Transverse colon (tissue), 4 donors: ENCODE results near the gene MBP.

ENCODE experiments used
- CTCF ChIP-seq, 5 experiments: fragments of 200-600 bp in 3 of 5; fragments of 450-650 bp in 2 of 5; sonication (generic) in 3 of 5; IDR thresholded peaks; 1 replicate in 2 of 5; 2 replicates in 3 of 5; pipeline ENCODE4 v1.5.1; 2016 to 2017; ENCODE audit warnings: antibody characterized with exemption in 5 of 5, inconsistent platforms in 3 of 5, mild to moderate bottlenecking in 2 of 5, moderate library complexity in 1 of 5
- POLR2A ChIP-seq: fragments of 450-650 bp; IDR thresholded peaks from one replicate; pipeline ENCODE4 v1.6.1; 2016; ENCODE audit warnings: antibody characterized with exemption, mild to moderate bottlenecking, moderate library complexity
- POLR2AphosphoS5 ChIP-seq, 3 donors: sonication (generic); formaldehyde crosslinking; IDR thresholded peaks; one replicate each; pipeline ENCODE4 v1.6.1; 2016; ENCODE audit warnings: antibody characterized with exemption in 3 of 3

- no peak for TF ChIP-seq CTCF (IDR thresholded peaks at IDR 0.05)
- no peak for TF ChIP-seq POLR2AphosphoS5 (IDR thresholded peaks at IDR 0.05)
- TF ChIP-seq POLR2A = no peak
Observed at GRCh38 chr18:77071061-77071460, 61.5 kb downstream of the MBP start.
